D721Med (cell line): ENCODE results near the gene NTRK3.

Experiments
- DNase-seq: peaks from one replicate; pipeline ENCODE4 v3.0.0; 2011; ENCODE audit warnings: low spot score; ENCODE audit not compliant: insufficient read length
- FAIRE-seq: peaks from 2 replicates; lab custom pipeline; 2011; peaks lifted over from hg19 to GRCh38; lab: Jason Lieb, UNC
- TF ChIP-seq, protein P1 (sequence below): IDR thresholded peaks from 2 replicates; pipeline ENCODE4 v1.5.1; 2012; ENCODE audit warnings: mild to moderate bottlenecking, control low read depth; ENCODE audit not compliant: insufficient read depth; ENCODE audit errors: missing control alignments

NTRK3 gene

DNA sequence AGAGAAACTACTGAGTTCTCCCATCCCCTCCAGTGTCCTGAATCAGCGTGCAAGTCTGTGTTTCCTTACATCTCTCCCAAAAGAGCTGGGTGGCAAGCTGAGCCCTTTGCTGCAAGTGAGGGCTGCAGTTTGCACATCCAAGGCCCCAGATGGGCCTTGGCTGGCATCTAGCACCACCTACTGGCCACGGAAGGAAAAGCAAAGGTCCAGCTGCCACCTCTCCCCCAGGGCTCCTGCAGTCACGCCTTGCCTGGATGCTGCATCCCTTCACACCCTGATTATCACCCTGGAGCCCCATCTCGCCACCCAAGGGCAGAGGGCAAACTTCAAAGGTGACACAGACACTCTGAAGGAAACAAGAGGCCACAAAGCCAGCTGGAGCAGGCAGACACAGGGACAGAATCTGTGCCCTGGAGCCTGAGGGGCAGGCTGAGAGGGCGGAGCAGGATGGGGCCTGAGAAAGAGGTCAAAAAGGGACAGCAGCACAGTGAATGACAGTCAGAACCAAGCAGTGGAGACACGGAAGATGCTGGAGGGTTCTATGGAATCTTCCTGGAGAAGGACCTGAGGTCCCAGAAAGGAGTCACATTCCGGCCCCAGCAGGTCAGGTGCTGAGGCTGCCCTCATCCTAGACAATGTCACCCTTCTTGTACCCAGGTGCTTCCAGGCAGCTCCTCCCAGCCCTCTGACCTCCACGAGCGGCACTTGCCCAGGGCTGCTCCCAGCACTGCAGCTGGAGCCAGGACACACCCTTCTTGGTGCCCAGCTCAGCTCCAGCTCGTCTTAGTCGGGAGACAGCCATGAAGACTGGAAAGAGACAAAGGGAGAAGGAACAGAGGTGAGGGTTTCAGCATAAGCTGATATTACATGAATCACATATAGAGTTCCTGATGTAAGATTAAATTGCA lies 18.3 kb upstream of the NTRK3 start:
- no peak for FAIRE-seq
- DNase-seq = peak; percentile 66
- TF ChIP-seq, protein P1, sequence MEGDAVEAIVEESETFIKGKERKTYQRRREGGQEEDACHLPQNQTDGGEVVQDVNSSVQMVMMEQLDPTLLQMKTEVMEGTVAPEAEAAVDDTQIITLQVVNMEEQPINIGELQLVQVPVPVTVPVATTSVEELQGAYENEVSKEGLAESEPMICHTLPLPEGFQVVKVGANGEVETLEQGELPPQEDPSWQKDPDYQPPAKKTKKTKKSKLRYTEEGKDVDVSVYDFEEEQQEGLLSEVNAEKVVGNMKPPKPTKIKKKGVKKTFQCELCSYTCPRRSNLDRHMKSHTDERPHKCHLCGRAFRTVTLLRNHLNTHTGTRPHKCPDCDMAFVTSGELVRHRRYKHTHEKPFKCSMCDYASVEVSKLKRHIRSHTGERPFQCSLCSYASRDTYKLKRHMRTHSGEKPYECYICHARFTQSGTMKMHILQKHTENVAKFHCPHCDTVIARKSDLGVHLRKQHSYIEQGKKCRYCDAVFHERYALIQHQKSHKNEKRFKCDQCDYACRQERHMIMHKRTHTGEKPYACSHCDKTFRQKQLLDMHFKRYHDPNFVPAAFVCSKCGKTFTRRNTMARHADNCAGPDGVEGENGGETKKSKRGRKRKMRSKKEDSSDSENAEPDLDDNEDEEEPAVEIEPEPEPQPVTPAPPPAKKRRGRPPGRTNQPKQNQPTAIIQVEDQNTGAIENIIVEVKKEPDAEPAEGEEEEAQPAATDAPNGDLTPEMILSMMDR = peak; percentile 86

- TF ChIP-seq, protein P1 = no peak
- no peak for FAIRE-seq
Measured at GRCh38 chr15:88272421-88272820, 15.9 kb upstream of the NTRK3 start.

GRCh38 chr15:88269356-88270062 lies 13.0 kb upstream of the NTRK3 start:
- no peak for FAIRE-seq
- TF ChIP-seq, protein P1 = no peak
- no peak for DNase-seq

More at GRCh38 chr15:88272421-88272820, 15.9 kb upstream of the NTRK3 start:
- DNase-seq = no peak

GRCh38 chr15:88267720-88268119 lies 11.2 kb upstream of the NTRK3 start:
- DNase-seq (no peak), FAIRE-seq (no peak)
- TF ChIP-seq, protein P1 = no peak

DNA sequence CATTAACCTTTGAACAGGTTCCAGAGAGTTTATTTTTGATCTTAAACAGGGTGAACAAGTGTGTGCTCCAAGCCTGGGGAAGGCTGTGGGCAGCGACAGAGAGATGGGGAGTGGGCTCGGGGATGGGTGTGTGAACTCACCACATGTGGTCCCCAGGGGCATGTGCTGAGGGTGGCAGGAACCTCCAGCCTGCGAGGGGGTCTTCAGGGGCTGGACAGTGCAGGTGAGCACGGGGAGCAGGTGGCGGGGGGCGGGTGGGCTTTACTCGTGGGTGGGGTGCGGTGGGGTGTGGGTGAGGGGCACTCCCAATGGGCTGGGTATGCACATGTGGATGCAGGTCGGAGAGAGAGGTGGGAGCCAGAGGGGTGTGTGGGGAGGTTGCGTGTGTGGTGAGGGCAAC lies 9.6 kb upstream of the NTRK3 start:
- DNase-seq (no peak), FAIRE-seq (no peak)
- TF ChIP-seq, protein P1 = no peak

DNA sequence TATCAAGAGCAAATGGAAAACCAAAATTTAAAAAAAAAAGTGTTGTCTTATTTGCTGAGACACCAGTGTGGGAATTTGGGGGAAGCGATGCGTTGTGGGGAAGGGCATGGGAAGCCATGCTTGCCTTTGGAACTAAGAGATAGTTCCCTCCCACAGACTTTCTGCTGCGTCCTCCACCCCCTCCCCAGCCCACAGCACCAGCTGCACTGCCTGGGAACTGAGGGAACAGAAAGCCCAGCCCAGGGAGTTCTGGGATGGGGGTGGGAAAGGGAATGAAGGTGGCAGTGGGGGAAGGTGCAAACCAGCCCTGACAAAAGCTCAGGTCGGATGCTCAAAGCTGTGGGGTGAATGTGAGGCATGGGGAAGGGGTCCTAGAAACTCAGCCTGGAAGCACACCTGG lies 8.1 kb upstream of the NTRK3 start:
- TF ChIP-seq, protein P1 = no peak
- FAIRE-seq (no peak), DNase-seq (no peak)

DNA sequence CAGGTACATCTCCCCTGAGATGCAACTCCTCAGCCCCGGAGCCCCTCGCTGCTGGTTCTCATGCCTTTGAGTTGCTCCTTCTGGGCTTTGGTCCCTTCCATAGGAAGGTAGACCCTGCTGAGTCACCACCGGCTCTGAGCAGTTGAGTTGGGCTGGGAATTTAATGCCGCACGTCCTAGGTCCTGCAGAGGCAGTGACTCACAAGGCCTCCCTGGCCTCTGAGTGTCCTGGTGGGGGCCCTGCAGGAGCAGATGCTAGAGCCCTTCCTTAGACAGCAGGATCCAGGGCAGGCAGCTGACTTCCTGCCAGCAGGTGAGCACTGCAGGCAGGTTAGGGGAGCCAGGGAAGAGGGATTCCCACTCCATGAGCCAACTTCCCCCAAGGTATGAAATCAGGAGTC lies 5.5 kb upstream of the NTRK3 start:
- no peak for FAIRE-seq
- TF ChIP-seq, protein P1 = no peak
- DNase-seq = no peak
